WERI-Rb-1 (cell line): ENCODE results near the gene NPIPB5.
"Not testable (repeated sequence)": the region's sequence is repeated elsewhere in the genome, so short reads cannot be mapped to it uniquely, and the experiment has no call there.

Source experiments
- DNase-seq: peaks from one replicate; pipeline ENCODE4 v3.0.0-alpha.2; 2020
- H3K27ac ChIP-seq: fragments of 250-450 bp; sonication (Bioruptor Pico); 2 replicates; pipeline ENCODE4 v1.5.1; 2020; ENCODE audit warnings: mild to moderate bottlenecking, moderate library complexity
- H3K27me3 ChIP-seq: fragments of 250-450 bp; sonication (Bioruptor Pico); 2 replicates; pipeline ENCODE4 v1.5.1; 2021; ENCODE audit warnings: mild to moderate bottlenecking, low read depth, moderate library complexity; ENCODE audit not compliant: insufficient read depth, severe bottlenecking
- H3K36me3 ChIP-seq: fragments of 250-450 bp; sonication (Bioruptor Pico); 2 replicates; pipeline ENCODE4 v1.5.1; 2020; ENCODE audit warnings: mild to moderate bottlenecking, moderate library complexity
- H3K4me3 ChIP-seq: 2 replicates; pipeline ENCODE4 v1.5.1; 2011; ENCODE audit warnings: low read depth, mild to moderate bottlenecking, control low read depth, low read length
- H3K9me3 ChIP-seq: fragments of 250-450 bp; sonication (Bioruptor Pico); 2 replicates; pipeline ENCODE4 v1.5.1; 2021; ENCODE audit warnings: mild to moderate bottlenecking, moderate library complexity; ENCODE audit not compliant: severe bottlenecking

Gene NPIPB5

GRCh38 chr16:22510591-22510990 is at the start of gene NPIPB5:
Gene NPIPB5, plus strand, starts transcription at chr16:22510891. Its CDS starts 2,911 bp downstream, at chr16:22513802.
- DNase-seq, H3K4me3 ChIP-seq, H3K27ac ChIP-seq, H3K36me3 ChIP-seq, H3K27me3 ChIP-seq, H3K9me3 ChIP-seq: not testable (repeated sequence)

- not testable (repeated sequence) for H3K27ac ChIP-seq, H3K36me3 ChIP-seq, H3K9me3 ChIP-seq, H3K27me3 ChIP-seq, DNase-seq, H3K4me3 ChIP-seq
Measured at GRCh38 chr16:22468846-22469245, 41.8 kb upstream of the NPIPB5 start.

GRCh38 chr16:22537996-22538395 is 27.3 kb downstream of the NPIPB5 start:
- H3K27me3 ChIP-seq, H3K27ac ChIP-seq, DNase-seq, H3K9me3 ChIP-seq, H3K4me3 ChIP-seq, H3K36me3 ChIP-seq: not testable (repeated sequence)

GRCh38 chr16:22544809-22545208 is 34.1 kb downstream of the NPIPB5 start:
- not testable (repeated sequence) for H3K9me3 ChIP-seq, H3K4me3 ChIP-seq, H3K36me3 ChIP-seq, H3K27ac ChIP-seq, DNase-seq, H3K27me3 ChIP-seq

GRCh38 chr16:22546630-22547029 is 35.9 kb downstream of the NPIPB5 start:
- not testable (repeated sequence) for H3K27ac ChIP-seq, H3K36me3 ChIP-seq, H3K9me3 ChIP-seq, H3K4me3 ChIP-seq, H3K27me3 ChIP-seq, DNase-seq

- H3K9me3 ChIP-seq, H3K4me3 ChIP-seq, DNase-seq, H3K27ac ChIP-seq, H3K36me3 ChIP-seq, H3K27me3 ChIP-seq: not testable (repeated sequence)
Measured at GRCh38 chr16:22547170-22547765, 36.6 kb downstream of the NPIPB5 start.

- not testable (repeated sequence) for DNase-seq, H3K27me3 ChIP-seq, H3K4me3 ChIP-seq, H3K9me3 ChIP-seq, H3K27ac ChIP-seq, H3K36me3 ChIP-seq
Measured at GRCh38 chr16:22549853-22550252, 39.2 kb downstream of the NPIPB5 start.

- not testable (repeated sequence) for H3K27ac ChIP-seq, H3K36me3 ChIP-seq, H3K9me3 ChIP-seq, H3K4me3 ChIP-seq, H3K27me3 ChIP-seq, DNase-seq
Measured at GRCh38 chr16:22551143-22551542, 40.5 kb downstream of the NPIPB5 start.

- H3K9me3 ChIP-seq, H3K27me3 ChIP-seq, H3K4me3 ChIP-seq, H3K27ac ChIP-seq, H3K36me3 ChIP-seq, DNase-seq: not testable (repeated sequence)
Measured at GRCh38 chr16:22551651-22552050, 41.0 kb downstream of the NPIPB5 start.

GRCh38 chr16:22556759-22557158 is 46.1 kb downstream of the NPIPB5 start:
- H3K4me3 ChIP-seq, DNase-seq, H3K27me3 ChIP-seq, H3K9me3 ChIP-seq, H3K36me3 ChIP-seq, H3K27ac ChIP-seq: not testable (repeated sequence)
